Measurements from ENCODE around the gene NDFIP1. TPM values are rescaled to one million over a fixed set of nuclear protein-coding genes. Genes with fewer than 3 reads are reported as not detected.
A peak's percentile ranks its signal among the peaks of the same experiment; 100 is the strongest.

Gene NDFIP1
- polyA plus RNA-seq, 4 donors = 116 to 154 (median 136) TPM

DNA sequence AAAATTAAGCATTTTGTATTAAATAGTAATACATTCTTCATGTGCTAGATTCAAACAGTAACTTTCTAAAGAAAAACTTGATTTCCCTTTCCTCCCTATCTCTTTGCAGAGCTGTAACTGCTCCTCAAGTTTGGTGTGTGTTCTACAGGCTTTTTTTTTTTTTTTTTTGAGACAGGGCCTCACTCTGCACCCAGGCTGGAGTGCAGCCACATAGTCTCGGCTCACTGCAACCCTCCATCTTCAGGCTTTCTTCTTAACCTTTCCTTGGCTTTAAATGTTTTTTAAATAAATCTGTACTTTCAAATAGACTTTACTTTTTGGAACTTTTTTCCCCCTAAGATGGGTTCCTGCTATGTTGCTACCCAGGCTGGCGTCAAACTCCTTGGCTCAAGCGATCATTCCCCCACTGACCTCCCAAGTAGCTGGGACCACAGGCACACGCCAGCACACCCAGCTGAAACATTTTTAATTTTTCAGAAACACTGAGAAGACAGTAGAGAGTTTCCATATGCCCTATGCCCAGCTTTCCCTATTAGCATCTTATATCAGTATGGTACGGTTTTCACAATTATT lies 9.1 kb downstream of the NDFIP1 start:
- DNase-seq (ENCODE audit: low read depth in 4 of 4, low spot score in 3 of 4) = no peak

DNA sequence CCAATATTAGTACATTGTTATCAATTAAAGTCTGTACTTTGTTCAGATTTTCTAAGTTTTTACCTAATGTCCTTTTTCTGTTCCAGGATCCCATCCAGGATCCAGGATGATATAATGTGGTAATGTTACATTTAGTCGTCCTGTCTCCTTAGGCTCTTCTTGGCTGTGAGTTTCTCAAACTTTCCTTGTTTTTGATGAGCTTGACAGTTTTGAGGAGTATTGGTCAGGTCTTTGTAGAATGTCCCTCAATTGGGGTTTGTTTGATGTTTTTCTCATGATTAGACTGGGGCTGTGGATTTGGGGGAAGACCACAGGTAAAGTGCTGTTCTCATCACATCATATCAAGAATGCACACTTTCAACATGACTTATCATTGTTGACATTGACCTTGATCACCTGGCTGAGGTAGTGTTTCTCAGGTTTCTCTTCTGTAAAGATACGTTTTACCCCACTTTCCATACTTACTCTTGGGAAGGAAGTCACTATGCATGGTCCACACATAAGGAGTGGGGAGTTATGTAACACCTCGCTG lies 9.6 kb downstream of the NDFIP1 start:
- no peak for DNase-seq (ENCODE audit: low read depth in 4 of 4, low spot score in 3 of 4)

DNA sequence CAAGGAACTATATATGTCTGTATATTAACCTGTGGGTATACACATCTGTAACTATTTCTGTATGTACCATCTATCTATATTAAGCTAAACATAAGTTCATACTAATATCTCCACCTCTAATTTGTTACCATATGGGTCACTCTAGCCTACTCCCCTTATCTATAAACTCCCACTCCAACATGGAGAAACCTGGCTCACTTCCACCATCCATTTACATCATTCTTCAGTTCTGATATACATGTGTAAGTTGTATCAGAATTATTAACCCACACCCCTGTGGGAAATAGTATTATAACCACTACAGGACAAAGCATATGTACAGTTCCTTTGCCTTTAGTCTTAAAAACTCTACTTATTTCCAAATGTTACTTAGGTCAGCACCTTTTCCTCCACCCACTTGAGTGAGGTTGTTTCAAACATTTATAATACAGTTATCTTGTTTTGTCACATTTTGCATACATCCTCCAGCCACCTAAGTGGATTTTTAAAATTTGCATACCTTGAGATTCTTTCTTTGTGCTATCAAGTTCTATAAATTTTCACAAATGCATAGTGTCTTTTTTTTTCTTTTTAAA lies 10.6 kb downstream of the NDFIP1 start:
- DNase-seq (ENCODE audit: low read depth in 4 of 4, low spot score in 3 of 4) = no peak

DNA sequence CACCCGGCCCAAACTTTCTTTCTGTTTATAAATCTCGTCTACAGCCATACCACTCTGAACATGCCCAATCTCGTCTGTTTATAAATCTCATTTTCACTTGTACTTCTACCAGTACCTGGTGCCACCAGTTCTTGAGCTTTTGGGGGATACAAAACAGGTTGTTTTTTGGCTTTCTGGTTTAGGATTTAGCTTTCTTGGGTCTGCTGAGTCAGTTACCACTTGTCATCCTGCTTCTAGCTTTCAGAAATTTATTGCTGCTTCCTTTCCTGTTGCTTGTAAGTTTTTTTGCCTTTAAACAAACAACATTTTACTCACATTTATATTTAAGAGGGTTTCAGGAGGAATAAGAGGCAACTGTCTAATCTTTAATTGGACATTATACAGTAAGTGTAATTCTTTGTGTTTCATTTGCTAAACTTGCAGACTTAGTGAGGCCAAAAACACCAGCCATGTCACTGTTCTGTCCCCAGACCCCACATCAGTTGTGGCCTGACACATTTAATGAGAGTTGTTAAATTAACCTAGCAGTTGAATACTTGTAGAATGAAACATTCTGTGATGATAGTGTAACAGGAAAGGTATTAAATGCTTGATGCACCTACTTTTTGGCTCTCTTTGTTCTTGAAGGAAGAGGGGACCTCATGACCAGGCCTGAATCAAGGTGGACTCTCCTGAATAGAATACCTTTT lies 11.8 kb downstream of the NDFIP1 start:
- no peak for DNase-seq (ENCODE audit: low read depth in 4 of 4, low spot score in 3 of 4)

DNA sequence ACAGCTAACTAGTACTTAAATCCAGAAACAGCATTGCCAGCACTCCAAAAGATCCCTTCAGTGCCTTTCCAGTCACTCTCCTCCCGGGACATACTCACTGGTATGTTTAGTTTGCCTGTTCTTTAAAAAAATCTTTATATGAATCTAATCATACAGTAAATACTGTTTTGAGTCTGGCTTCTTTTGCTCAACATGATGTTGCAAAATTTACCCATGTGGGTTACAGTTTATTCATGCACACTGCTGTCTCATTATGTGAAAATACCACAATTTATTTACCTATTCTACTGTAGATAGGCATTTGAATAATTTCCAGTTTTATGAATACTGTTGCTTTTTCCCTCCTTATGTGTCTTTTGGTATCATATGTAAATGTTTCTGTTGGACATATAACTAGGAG lies 13.5 kb downstream of the NDFIP1 start:
- no peak for DNase-seq (ENCODE audit: low read depth in 4 of 4, low spot score in 3 of 4)

DNA sequence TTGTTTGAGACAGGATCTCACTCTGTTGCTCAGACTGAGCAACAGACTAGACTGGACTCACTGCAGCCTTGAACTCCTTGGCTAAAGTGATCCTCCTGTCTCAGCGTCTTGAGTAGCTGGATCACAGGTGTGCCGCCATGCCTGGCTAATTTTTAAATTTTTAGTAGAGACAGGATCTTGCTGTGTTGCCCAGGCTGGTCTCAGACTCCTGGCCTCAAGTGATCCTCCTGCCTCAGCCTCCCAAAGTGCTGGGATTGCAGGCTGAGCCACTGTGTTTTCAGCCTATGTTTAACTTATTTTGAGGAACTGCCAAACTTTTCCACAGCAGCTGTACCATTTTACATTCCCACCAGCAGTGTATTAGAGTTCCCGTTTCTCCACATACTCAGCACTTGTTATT lies 16.8 kb downstream of the NDFIP1 start:
- DNase-seq (ENCODE audit: low read depth in 4 of 4, low spot score in 3 of 4) = no peak

DNA sequence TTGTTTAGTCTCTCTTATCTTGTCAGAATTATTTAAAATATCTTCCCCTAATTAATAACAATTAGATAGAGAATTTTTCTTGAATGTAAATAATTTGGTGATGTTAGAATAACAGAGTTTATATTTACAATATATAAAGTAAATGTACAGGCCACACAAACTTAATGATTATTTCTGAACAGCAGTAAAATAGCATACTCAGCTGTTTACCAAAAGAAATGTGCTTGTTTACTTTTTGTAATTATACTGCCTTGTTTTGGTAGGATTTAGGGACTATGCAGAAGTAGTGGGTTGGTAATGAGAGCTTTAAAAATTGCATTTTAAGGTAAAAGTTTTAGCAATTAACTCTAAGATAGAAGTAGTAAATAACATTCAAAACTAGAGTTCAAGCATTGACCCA lies 17.4 kb downstream of the NDFIP1 start:
- no peak for DNase-seq (ENCODE audit: low read depth in 4 of 4, low spot score in 3 of 4)

DNA sequence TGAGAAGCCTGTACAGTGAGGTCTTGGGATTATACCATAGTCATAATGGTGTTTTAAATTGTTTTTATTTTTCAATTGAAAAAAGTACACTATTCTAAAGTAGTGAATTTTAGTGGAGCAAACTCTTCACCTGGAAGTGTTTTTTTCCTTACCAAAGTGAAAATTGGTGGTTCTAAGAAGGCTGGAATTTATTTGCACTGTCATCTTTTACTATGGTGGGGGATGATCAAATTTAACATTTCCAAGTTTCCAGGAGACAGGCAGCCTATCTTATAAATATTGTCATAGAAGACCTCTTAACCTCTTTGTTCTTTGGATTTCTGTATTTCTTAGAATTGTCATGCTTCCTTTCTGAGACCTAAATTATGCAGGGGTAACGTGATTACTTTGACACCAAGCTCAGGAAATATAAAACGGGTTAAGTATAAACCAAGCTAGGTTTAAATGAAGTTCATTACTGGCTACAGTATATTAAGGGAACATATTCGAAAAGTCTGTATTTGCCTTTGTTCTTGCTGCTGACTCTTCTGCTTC lies 20.2 kb downstream of the NDFIP1 start:
- no peak for DNase-seq (ENCODE audit: low read depth in 4 of 4, low spot score in 3 of 4)

DNA sequence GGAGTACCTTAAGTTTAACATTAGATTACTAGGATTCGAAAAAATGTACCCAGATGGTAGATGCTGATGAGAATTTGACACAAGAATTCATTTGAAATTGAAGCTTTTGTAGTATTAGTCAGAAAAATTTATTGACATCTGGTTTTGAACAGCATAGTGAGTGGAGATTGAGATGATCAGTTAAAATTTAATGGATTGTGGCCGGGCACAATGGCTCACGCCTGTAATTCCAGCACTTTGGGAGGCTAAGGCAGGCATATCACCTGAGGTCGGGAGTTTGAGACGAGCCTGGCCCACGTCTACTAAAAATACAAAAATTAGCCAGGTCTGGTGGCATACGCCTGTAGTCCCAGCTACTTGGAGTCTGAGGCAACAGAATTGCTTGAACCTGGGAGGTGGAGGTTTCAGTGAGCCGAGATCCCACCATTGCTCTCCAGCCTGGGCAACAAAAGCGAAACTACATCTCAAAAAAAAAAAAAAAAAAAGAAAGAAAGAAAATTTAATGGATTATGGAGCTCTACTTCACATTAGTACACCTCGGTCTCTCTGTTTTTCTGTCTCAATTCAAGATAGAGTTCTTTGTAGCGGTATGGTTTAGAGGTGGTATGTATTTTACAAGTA lies 21.0 kb downstream of the NDFIP1 start:
- no peak for DNase-seq (ENCODE audit: low read depth in 4 of 4, low spot score in 3 of 4)

DNA sequence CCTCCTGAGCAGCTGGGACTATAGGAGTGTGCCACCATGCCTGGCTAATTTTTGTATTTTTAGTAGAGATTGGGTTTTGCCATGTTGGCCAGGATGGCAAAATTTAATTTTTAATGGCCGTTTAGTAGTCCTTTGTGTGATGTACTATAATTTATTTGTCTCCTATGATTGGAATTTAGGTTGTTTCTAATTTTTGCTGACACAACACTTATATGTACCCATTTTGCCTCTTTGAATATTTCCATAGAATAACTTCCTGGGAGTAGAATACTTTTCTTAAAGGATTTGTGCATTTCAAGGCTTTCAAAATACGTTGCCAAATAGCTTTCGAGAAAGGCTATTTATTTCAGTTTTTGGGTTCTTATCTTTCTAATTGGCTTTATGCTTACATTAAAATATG lies 22.8 kb downstream of the NDFIP1 start:
- no peak for DNase-seq (ENCODE audit: low read depth in 4 of 4, low spot score in 3 of 4)

DNA sequence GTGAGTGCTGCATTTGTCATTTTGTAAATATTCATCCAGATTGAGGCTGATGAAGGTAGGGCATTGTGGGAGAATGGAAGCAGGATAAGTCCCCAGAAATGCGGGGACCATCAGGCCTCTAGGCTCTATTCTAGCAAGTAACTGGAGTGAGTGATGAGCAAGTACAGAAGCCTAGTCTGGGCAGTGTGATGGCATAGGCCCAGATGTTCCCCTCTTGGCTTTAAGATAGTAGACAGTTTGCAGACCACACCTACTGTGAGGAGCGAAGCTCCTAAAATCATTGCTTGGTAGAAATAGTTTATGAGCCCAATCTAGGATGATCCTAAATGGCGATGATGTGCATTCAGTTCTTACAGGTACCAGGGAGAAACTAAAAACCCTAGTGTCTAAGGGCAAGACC lies 24.3 kb downstream of the NDFIP1 start:
- no peak for DNase-seq (ENCODE audit: low read depth in 4 of 4, low spot score in 3 of 4)

DNA sequence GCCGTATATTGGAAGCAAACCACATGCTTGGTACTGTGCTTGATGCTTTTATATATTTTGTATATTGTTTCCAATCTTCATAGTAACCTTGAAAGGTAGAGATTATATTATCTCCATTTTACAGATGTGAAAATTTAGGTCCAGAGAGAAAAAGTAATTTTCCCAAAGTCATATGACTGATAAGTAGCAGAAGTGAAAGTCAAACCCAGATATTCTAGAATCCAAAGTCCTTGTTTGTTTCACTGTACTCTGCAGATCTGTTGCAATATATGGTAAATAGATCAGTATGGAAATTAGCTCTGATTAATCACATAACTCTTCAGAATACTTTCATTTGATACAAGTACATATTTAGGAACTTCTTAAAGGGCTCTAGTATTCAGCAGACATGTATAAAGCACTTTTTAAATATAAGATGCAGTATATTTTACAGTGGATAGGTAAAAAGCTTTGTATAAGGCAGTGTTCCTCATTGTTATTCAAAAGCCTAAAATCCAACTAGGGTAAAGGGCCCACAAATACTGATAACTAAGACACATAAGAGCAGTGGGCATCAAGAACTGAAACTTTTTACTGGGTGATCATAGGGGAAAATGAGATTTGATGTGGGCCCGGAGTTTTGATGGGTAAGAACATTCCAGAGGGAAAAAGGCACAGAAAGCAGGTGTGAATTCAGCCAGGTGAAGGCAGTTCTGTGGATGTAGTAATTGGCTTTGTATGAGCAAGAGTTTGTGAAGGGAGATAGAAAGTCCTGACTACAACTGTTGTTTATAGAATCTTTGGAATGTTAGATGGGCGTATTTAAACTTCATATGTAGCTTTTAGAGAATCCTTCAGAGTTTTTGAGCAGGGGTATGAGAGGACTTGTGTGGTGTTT lies 25.0 kb downstream of the NDFIP1 start:
- no peak for DNase-seq (ENCODE audit: low read depth in 4 of 4, low spot score in 3 of 4)

DNA sequence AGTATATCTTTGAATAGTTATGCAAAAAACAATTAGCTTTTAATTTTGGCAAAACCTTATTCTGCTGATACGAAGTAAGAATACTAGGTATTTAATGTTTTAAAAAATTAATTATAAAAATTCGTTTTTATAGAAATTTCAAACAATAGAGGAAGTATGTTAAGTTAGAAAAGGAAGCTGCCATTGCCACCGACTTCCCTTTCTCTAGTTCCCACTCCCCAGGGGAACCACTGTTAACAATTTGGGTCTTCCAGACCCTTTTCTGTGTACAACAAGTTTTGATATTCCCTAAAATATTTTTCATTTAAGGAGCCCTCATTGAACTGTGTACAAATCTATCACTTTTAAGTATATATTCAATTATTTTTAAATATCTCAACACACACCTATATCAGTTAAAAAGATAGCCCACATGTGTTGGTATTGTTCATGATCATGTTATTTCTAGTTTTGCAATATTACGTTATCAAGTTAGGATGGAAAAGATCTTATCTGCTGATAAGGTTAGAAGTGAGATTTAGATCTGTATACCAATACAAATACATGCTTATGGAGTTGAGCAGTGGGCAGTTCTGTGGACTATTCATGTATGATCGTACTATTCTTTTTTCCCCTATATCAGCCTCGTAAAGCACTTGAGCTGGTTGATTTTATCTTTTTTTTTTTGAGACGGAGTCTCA lies 25.9 kb downstream of the NDFIP1 start:
- DNase-seq (ENCODE audit: low read depth in 4 of 4, low spot score in 3 of 4) = no peak

DNA sequence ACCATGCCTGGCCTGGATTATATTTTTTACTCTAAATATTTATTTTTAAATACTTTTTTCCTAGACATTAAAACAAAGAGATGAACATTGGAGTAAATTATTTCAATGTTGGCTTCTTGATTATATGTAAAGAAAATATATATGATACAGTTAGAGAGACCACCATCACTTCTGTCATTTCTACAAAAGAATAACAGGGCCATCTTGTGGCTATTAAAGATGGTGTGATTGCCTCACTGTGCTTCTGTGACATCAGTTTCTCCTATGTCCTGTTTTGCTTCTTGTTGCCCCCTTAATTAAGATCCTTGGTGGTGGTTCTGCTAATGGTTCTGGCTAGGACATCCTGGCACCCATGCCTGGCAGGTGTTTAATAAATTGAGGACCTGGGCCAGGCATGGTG lies 32.9 kb downstream of the NDFIP1 start:
- no peak for DNase-seq (ENCODE audit: low read depth in 4 of 4, low spot score in 3 of 4)

DNA sequence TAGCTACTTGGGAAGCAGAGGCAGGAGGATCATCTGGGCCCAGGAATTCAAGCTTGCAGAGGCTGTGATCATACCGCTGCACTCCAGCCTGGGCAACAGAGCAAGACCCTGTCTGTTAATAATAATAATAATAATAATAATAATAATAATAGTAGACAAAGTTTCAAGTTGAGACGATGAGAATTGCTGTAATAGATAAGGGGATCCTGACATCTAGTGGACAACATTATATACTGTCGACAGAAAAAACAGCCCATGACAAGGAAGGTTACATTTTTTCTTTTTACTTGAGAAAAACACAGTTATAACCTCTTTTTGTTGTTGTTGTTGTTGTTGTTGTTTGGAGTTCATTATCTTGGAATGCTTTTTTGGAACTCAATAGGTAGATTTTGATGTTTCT lies 35.3 kb downstream of the NDFIP1 start:
- DNase-seq (ENCODE audit: low read depth in 4 of 4, low spot score in 3 of 4) = no peak

DNA sequence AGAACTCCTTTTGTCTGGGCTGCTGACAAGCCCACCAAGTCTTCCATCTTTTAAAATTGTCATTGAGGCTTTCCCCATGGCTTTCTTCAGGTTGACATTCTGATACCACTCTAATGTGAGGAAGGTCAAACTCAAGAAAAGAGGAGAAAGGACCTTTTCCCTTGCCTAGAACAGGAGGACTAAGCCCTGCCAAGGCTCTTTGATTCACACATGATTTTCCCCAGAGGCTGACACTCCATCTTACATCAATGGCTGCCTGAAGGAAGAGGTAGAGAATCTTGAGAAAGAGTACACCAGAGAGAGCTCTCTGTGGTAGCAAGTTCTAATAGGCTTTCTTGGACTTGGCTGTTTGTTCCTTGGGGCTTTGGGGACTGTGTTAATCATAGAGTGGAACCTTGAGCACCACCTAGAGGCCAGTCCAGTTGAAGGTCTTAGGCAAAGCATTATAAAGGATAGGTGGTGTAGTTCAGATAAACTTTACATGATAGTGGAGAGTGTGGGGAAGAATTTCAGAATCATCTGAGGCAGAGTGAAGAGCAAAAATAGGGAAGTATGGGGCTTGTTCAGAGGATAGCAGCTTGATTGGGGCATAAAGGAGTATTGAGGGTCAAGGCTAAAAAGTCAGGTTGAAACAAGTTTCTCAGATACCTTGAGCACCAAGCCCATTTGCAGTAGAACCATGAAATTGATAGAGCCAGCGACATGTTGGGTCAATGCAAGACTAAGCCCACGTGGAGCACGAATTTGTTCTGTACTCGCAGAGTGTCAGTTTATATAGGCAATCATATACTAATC lies 36.7 kb downstream of the NDFIP1 start:
- peak in 1 of 4 donors; percentile 52 for DNase-seq (ENCODE audit: low read depth in 4 of 4, low spot score in 3 of 4)

DNA sequence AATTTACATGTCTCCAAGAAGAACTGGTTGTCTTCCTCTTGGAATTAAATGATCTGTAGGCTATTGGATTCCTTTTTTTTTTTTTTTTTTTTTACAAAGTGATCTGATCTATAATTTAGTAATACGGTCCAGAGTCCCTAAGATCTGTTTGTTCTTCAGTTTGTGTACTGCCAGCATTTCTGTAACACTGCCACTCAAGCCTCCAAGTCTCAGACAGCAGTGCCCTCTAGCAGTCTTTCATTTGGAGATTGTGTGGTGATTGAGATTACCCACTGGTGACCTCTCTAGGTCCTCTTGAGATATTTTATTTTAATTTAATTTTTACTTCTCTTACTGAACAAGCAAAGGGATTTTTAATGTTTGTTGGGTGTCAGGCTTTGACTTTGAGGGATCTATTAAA lies 40.8 kb downstream of the NDFIP1 start:
- DNase-seq (ENCODE audit: low read depth in 4 of 4, low spot score in 3 of 4) = no peak

DNA sequence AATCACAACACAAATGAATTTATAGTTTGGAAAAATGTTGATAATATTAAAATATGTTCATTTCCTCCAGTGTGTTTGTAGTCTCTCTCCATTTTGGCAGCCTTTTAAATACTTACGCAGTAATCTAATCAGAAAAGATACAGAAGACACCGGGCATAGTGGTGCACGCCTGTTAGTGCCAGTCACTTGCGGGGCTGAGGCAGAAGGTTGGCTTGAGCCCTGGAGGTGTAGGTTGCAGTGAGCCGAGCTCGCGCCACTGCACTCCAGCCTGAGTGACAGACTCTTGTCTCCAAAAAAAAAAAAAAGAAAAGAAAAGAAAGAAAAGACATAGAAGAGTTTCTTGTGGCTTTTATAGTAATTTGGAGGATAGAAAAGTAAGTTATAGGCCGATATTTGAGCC lies 41.9 kb downstream of the NDFIP1 start:
- DNase-seq (ENCODE audit: low read depth in 4 of 4, low spot score in 3 of 4) = no peak
